Esophagus muscularis mucosa (tissue), 3 donors: ENCODE results near the gene DISC1.

ENCODE experiments used
- POLR2A ChIP-seq: fragments of 450-650 bp; IDR thresholded peaks from one replicate; pipeline ENCODE4 v1.6.1; 2017; ENCODE audit warnings: antibody characterized with exemption, moderate library complexity, mild to moderate bottlenecking, low read depth
- POLR2AphosphoS5 ChIP-seq, 2 donors: sonication (generic); formaldehyde crosslinking; IDR thresholded peaks; one replicate each; pipeline ENCODE4 v1.6.1; 2017; ENCODE audit warnings: antibody characterized with exemption in 2 of 2
- TF ChIP-seq, protein P1 (sequence below), 3 experiments: fragments of 200-600 bp in 2 of 3; fragments of 450-650 bp in 1 of 3; sonication (generic) in 2 of 3; IDR thresholded peaks; one replicate each; pipeline ENCODE4 v1.5.1; 2017 to 2019; ENCODE audit warnings: antibody characterized with exemption in 3 of 3, mild to moderate bottlenecking in 2 of 3, moderate library complexity in 1 of 3

DNA sequence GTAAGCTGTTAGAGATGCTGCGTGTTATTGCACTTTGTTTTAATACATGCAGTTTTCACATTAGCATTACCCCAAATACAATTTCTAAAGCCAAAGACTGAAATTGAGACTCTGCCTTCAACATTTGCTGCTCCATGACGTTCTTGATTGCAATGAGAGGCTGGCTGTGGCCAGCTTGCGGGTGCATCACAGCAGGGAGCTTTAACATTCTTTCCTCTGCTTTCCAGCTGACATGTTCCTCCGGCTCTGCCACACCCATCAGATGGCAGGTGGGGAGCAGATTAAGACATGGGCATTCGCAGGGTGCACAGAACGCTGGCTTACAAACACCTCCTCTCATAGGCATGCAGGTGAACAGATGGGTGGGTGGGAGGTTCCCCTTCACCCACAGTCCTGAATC, 314.1 kb downstream of the DISC1 start:
- TF ChIP-seq, protein P1, sequence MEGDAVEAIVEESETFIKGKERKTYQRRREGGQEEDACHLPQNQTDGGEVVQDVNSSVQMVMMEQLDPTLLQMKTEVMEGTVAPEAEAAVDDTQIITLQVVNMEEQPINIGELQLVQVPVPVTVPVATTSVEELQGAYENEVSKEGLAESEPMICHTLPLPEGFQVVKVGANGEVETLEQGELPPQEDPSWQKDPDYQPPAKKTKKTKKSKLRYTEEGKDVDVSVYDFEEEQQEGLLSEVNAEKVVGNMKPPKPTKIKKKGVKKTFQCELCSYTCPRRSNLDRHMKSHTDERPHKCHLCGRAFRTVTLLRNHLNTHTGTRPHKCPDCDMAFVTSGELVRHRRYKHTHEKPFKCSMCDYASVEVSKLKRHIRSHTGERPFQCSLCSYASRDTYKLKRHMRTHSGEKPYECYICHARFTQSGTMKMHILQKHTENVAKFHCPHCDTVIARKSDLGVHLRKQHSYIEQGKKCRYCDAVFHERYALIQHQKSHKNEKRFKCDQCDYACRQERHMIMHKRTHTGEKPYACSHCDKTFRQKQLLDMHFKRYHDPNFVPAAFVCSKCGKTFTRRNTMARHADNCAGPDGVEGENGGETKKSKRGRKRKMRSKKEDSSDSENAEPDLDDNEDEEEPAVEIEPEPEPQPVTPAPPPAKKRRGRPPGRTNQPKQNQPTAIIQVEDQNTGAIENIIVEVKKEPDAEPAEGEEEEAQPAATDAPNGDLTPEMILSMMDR (IDR thresholded peaks at IDR 0.05): no peak
- no peak for TF ChIP-seq POLR2A
- no peak for TF ChIP-seq POLR2AphosphoS5 (IDR thresholded peaks at IDR 0.05)
